GM12874 (cell line): ENCODE results near the gene PRMT1.

Experiments
- CTCF ChIP-seq: IDR thresholded peaks from 2 replicates; pipeline ENCODE4 v1.5.1; 2011; ENCODE audit warnings: low read depth, mild to moderate bottlenecking, control low read depth, low read length, moderate library complexity; ENCODE audit not compliant: insufficient read depth

Gene PRMT1

DNA sequence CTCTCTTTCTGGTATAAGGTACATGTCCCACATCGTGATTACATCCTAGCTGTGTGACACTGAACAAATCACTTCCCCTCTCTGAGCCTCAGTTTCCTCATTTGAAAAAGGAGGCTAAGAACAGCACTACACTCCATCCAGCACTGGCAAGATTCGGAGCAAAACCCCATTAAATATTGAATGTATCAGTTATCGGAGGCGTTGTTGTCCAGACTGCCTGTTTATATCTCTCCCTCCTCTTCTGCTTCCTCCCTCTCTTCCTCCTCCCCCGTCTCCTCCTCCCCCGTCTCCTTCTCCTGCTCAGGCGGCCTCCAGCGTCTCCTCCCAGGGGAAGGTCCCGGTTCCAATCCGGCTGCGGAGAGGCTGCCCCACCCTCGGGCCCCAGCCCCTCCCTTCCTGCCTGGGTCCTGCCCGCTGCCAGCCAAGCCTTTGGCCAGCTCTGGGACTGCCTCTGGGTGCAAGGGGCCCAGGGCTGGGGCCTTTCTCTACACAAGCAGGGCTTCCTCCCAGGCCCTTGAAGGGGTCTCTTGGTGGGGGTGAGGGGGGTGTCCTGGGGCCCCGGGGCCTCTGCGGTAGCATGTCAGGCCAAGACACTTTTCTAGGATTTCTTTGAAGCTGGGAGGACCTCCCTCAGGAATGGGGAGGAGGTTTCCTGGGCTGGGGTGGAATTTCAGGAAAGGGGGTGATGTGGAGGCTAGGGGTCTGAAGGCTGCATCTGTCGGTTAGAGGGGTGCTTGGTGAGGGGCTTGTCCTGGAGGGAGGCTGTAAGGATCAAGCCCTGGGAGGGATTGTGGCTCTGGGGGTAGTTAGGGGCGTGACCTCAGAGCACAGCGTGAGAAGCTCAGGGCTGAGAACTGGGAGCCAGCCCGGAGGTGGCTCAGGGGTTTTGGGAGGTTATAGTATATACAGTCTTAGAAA lies 39.0 kb upstream of the PRMT1 start:
- no peak for TF ChIP-seq CTCF

GRCh38 chr19:49639401-49640112 lies 37.5 kb upstream of the PRMT1 start:
- no peak for TF ChIP-seq CTCF

DNA sequence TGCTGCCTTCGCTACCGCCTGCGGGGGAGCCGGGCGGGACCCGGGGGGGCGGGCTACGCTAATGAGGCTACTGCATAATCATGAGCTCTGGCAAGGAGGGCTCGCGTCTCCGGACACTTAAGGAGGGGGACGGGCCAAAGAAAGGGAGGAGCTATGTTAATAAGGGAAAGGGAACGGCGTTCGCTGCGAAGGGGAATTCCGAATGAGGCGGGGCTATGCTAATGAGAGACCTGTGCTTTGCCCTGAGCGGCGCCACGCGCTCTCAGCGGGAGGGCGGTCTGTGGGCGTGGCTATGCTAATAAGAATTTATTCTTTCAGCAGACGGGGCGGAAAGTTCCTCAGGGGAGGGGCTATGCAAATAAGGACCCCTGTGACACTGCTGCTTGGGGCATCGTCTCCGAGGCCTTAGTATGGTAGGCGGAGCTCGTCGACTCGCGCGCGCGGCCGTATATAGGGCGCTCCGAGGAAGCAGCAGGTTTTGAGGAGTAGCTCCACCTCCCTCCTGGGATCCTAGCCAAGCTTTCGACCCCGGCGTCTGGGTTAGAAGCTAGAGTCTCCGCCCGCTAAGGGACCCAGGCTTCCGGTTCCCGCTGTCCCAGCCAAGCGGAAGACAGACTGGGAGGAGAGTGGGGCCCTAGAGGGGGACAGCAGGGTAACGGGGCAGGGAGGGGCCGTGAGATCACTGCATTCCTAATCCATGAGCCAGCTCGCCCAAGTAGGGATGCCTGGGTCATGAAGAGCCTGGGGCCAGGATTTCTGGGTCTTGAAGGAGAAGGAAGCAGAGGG lies 36.8 kb upstream of the PRMT1 start, which contains the start of gene RRAS:
Gene RRAS, minus strand, starts transcription at position 31 of the 786 bp plus-strand sequence. CDS start 45 bp downstream, outside the sequence.
- TF ChIP-seq CTCF = no peak

DNA sequence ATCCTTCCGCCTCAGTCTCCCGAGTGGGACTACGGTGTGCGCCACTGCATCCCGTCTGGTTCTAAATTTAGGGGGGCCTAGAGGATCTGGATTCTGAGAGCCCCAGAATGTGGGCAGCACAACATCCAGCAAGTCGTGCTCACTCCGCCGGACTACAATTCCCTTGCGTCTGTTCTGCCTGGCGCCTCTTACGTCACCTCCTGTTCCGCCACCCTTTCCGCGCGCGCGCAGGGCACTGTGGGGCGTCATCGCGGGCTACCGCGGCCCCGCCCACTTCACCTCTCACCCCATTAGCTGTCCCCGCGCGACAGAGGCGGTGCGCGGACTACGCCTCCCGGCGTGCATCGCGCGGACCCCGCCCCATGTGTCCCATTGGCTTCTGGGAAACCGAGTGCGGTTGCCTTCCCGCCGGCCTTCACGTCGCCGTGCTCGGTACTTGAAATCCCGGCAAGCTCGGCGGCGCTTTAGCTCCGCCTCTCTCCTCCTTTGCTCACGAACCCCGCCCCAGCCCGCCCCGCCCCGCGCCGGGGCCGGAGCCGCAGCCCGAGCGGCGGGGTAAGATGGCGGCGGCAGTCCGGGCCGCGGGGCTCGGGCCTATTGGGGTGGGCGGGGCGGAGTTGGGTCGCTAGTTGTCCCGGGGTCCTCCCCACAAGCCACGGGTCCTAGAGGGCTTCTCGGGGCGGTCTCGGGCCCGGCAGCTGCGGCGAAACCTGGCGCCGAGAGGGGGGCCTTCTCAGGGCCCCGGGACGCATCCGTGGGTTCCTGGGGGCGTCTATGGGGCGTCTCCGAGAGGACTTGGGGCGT lies 35.2 kb upstream of the PRMT1 start, which contains the start of gene SCAF1:
Gene SCAF1, plus strand, starts transcription at position 522 of the 804 bp plus-strand sequence. CDS start 2,818 bp downstream, outside the sequence.
- TF ChIP-seq CTCF = no peak

- TF ChIP-seq CTCF = no peak
These were observed 34.5 kb upstream of the PRMT1 start for GRCh38 chr19:49642492-49643035.

DNA sequence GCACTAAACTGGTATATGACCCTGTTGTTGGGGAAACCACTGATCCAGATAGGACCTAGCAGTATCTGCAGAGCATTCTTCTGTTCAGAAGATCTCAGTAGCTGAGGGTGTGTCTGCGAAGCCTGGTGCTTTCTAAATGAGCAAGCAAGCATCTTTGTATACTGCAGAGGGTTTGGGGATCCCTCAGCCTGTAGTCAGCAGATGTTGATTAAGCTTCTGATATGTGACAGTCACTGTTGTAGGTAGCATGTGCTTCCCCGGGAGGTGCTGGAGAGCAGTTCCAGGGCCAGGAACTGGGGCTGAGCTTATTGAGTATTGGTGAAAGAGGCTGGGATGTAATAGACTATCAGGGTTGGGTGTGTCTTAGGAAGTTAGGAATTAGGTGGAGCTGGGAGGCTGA lies 33.6 kb upstream of the PRMT1 start:
- no peak for TF ChIP-seq CTCF
